A549 (cell line): ENCODE measurements around the gene EPHB6. TPM values are rescaled to one million over a fixed set of nuclear protein-coding genes. Genes with fewer than 3 reads are reported as not detected.

Experiments
- ATAC-seq, 2 experiments: fragments of 200-7000 bp in 1 of 2; fragments of >200 bp in 1 of 2; cut with Nextera tagmentation in 1 of 2; cut with Tn5 transposase in 1 of 2; 3 replicates each; pipeline versions ENCODE4 v1.8.0 to v1.9.1; 2018 to 2020; ENCODE audit warnings: mild to moderate bottlenecking in 1 of 2, moderate library complexity in 1 of 2
- CTCF ChIA-PET: fragments of 300-600 bp; sonication (Branson Sonifier 250); formaldehyde crosslinking; extraction: SDS; loops from one replicate; lab custom pipeline; 2021; ENCODE audit warnings: antibody characterized with exemption, inconsistent platforms; lab: Yijun Ruan, JAX
- POLR2A ChIA-PET: fragments of 350-600 bp; formaldehyde crosslinking; extraction: SDS; loops from one replicate; lab custom pipeline; 2021; ENCODE audit warnings: antibody characterized with exemption, inconsistent platforms; lab: Yijun Ruan, JAX
- DNase-seq, 2 experiments: peaks; one replicate each; pipeline versions ENCODE4 v3.0.0 to v3.0.0-alpha.2; 2011 to 2016; ENCODE audit warnings: low read depth in 1 of 2, low spot score in 1 of 2
- FAIRE-seq: peaks from 2 replicates; lab custom pipeline; 2011; peaks lifted over from hg19 to GRCh38; lab: Jason Lieb, UNC
- H3K27ac ChIP-seq, 2 experiments: fragments of >200 bp; sonication (Bioruptor Twin); formaldehyde crosslinking; 3 replicates each; pipeline ENCODE4 v1.5.1; 2016 to 2017
- H3K4me1 ChIP-seq: fragments of >200 bp; sonication (Bioruptor Twin); formaldehyde crosslinking; 3 replicates; pipeline ENCODE4 v1.6.1; 2016
- H3K4me2 ChIP-seq: fragments of >200 bp; sonication (Bioruptor Twin); formaldehyde crosslinking; 3 replicates; pipeline ENCODE4 v1.6.1; 2016
- H3K4me3 ChIP-seq: fragments of >200 bp; sonication (Bioruptor Twin); formaldehyde crosslinking; 3 replicates; pipeline ENCODE4 v1.5.1; 2016
- H3K9me3 ChIP-seq: fragments of >200 bp; sonication (Bioruptor Twin); formaldehyde crosslinking; 3 replicates; pipeline ENCODE4 v1.6.1; 2016
- CBX8 ChIP-seq: fragments of 200-600 bp; sonication (generic); IDR thresholded peaks from 2 replicates; pipeline ENCODE4 v1.6.1; 2016
- CHD2 ChIP-seq: fragments of 150-350 bp; IDR thresholded peaks from 2 replicates; pipeline ENCODE4 v1.6.1; 2014; ENCODE audit warnings: low read length; ENCODE audit not compliant: partially characterized antibody
- EHF ChIP-seq: fragments of 250-450 bp; sonication (Bioruptor Pico); IDR thresholded peaks from 2 replicates; pipeline ENCODE4 v1.5.0; 2020; ENCODE audit warnings: mild to moderate bottlenecking
- EHMT2 ChIP-seq: fragments of 200-600 bp; sonication (generic); IDR thresholded peaks from 2 replicates; pipeline ENCODE4 v1.6.1; 2016; ENCODE audit warnings: antibody characterized with exemption, low read depth, mild to moderate bottlenecking, moderate library complexity
- ESRRA ChIP-seq: fragments of 150-350 bp; IDR thresholded peaks from 2 replicates; pipeline ENCODE4 v1.6.1; 2014; ENCODE audit warnings: mild to moderate bottlenecking, low read length, borderline replicate concordance
- FOXS1 ChIP-seq: fragments of 250-450 bp; sonication (Bioruptor Pico); IDR thresholded peaks from 2 replicates; pipeline ENCODE4 v1.5.0; 2020; ENCODE audit warnings: mild to moderate bottlenecking, moderate library complexity
- HES2 ChIP-seq: fragments of >200 bp; sonication (Bioruptor Twin); formaldehyde crosslinking; IDR thresholded peaks from 2 replicates; pipeline ENCODE4 v1.6.1; 2016
- HEYL ChIP-seq: fragments of 250-450 bp; sonication (Bioruptor Pico); IDR thresholded peaks from 2 replicates; pipeline ENCODE4 v1.8.0; 2021; ENCODE audit warnings: mild to moderate bottlenecking, moderate library complexity
- HMGXB4 ChIP-seq: fragments of 250-450 bp; sonication (Bioruptor Pico); IDR thresholded peaks from 2 replicates; pipeline ENCODE4 v1.5.0; 2021; ENCODE audit warnings: mild to moderate bottlenecking, moderate library complexity, borderline replicate concordance
- HOXB13 ChIP-seq: fragments of 250-450 bp; sonication (Bioruptor Pico); IDR thresholded peaks from 2 replicates; pipeline ENCODE4 v1.5.0; 2020; ENCODE audit warnings: low read depth, mild to moderate bottlenecking, moderate library complexity
- HOXB5 ChIP-seq: fragments of 250-450 bp; sonication (Bioruptor Pico); IDR thresholded peaks from 2 replicates; pipeline ENCODE4 v1.5.0; 2020; ENCODE audit warnings: mild to moderate bottlenecking, moderate library complexity
- KDM1A ChIP-seq: fragments of 200-600 bp; sonication (generic); IDR thresholded peaks from 2 replicates; pipeline ENCODE4 v1.6.1; 2016; ENCODE audit warnings: low read depth, mild to moderate bottlenecking
- NFE2L2 ChIP-seq: fragments of 150-350 bp; conservative IDR thresholded peaks from 2 replicates; pipeline ENCODE4 v1.6.1; 2014; ENCODE audit warnings: low read length
- PBX3 ChIP-seq: IDR thresholded peaks from 2 replicates; pipeline ENCODE4 v1.6.1; 2012
- PHF8 ChIP-seq: fragments of 200-600 bp; sonication (generic); IDR thresholded peaks from 2 replicates; pipeline ENCODE4 v1.6.1; 2016; ENCODE audit warnings: low read depth, mild to moderate bottlenecking, antibody characterized with exemption, moderate library complexity, borderline replicate concordance
- RAD21 ChIP-seq, 2 experiments: fragments of >200 bp in 1 of 2; sonication (Bioruptor Twin) in 1 of 2; formaldehyde crosslinking in 1 of 2; IDR thresholded peaks in 1 of 2; conservative IDR thresholded peaks in 1 of 2; 2 replicates in 1 of 2; 3 replicates in 1 of 2; pipeline ENCODE4 v1.6.1; 2012 to 2018; ENCODE audit warnings: inconsistent platforms in 1 of 2
- RNF2 ChIP-seq: fragments of 200-600 bp; sonication (generic); IDR thresholded peaks from 2 replicates; pipeline ENCODE4 v1.6.1; 2016; ENCODE audit warnings: low read depth, mild to moderate bottlenecking, antibody characterized with exemption, moderate library complexity, borderline replicate concordance
- TFCP2L1 ChIP-seq: fragments of 250-450 bp; sonication (Bioruptor Pico); IDR thresholded peaks from 2 replicates; pipeline ENCODE4 v1.5.0; 2021; ENCODE audit warnings: mild to moderate bottlenecking
- ZC3H11A ChIP-seq: fragments of 450-650 bp; IDR thresholded peaks from 2 replicates; pipeline ENCODE4 v1.6.1; 2014; ENCODE audit warnings: antibody characterized with exemption, mild to moderate bottlenecking
- ZNF302 ChIP-seq: fragments of 250-450 bp; sonication (Bioruptor Pico); IDR thresholded peaks from 2 replicates; pipeline ENCODE4 v1.9.0; 2021; ENCODE audit warnings: inconsistent platforms, mild to moderate bottlenecking, moderate library complexity
- ZSCAN20 ChIP-seq: fragments of 250-450 bp; sonication (Bioruptor Pico); IDR thresholded peaks from 2 replicates; pipeline ENCODE4 v1.8.0; 2022; ENCODE audit warnings: mild to moderate bottlenecking, moderate library complexity
- WGBS: methylation state at CpG from one replicate; pipeline ENCODE4 v1.1.6; 2017; ENCODE audit errors: missing lambda C conversion rate; 5-methylcytosine and 5-hydroxymethylcytosine counted together
- polyA plus RNA-seq, 4 experiments: library from polyadenylated mRNA; depleted of rRNA in 3 of 4; stranded (reverse); fragments of >200 nt; fragmentation: RNase III in 1 of 4; extraction: RNeasy Plus Mini Kit Qiagen cat#74134 plus additional on column Dnase treatment in 1 of 4; gene quantifications; 2 replicates in 3 of 4; 3 replicates in 1 of 4; pipeline ENCODE4 v1.2.3, GENCODE V29; 2011 to 2017
- TF ChIP-seq, protein P1 (sequence below): fragments of 200-600 bp; sonication (generic); IDR thresholded peaks from 2 replicates; pipeline ENCODE4 v1.6.1; 2016; ENCODE audit warnings: antibody characterized with exemption, mild to moderate bottlenecking, moderate library complexity
- TF ChIP-seq, protein P2 (sequence below): fragments of 150-350 bp; IDR thresholded peaks from 2 replicates; pipeline ENCODE4 v1.6.1; 2014; ENCODE audit warnings: low read depth, mild to moderate bottlenecking, low read length
- TF ChIP-seq, protein P3 (sequence below): fragments of >200 bp; sonication (Bioruptor Twin); formaldehyde crosslinking; IDR thresholded peaks from 3 replicates; pipeline ENCODE4 v1.6.1; 2016

The EPHB6 gene
- polyA plus RNA-seq, 2 of the 4 experiments (the other 2 are of a cell fraction): 0.26 to 0.37 TPM

GRCh38 chr7:142897691-142898090, 42.8 kb downstream of the EPHB6 start:
- H3K27ac ChIP-seq: no peak overlapping the region
- H3K4me1 ChIP-seq: no peaks in the 10 kb centered on the region
- DNase-seq (no peak), ATAC-seq (no peak)
- CTCF ChIA-PET: no interaction called here
- no peaks in the 10 kb centered on the region for H3K9me3 ChIP-seq
- 17% methylated on average over 7 of the region's 7 CpGs for WGBS
- POLR2A ChIA-PET: no interaction called here
- no peak overlapping the region for H3K4me3 ChIP-seq
- no peak for TF ChIP-seq KDM1A
- TF ChIP-seq HMGXB4 (CRISPR knock-in tag): no peak
- no peak for TF ChIP-seq TFCP2L1 (CRISPR knock-in tag)
- no peak for TF ChIP-seq EHF
- TF ChIP-seq, protein P1, sequence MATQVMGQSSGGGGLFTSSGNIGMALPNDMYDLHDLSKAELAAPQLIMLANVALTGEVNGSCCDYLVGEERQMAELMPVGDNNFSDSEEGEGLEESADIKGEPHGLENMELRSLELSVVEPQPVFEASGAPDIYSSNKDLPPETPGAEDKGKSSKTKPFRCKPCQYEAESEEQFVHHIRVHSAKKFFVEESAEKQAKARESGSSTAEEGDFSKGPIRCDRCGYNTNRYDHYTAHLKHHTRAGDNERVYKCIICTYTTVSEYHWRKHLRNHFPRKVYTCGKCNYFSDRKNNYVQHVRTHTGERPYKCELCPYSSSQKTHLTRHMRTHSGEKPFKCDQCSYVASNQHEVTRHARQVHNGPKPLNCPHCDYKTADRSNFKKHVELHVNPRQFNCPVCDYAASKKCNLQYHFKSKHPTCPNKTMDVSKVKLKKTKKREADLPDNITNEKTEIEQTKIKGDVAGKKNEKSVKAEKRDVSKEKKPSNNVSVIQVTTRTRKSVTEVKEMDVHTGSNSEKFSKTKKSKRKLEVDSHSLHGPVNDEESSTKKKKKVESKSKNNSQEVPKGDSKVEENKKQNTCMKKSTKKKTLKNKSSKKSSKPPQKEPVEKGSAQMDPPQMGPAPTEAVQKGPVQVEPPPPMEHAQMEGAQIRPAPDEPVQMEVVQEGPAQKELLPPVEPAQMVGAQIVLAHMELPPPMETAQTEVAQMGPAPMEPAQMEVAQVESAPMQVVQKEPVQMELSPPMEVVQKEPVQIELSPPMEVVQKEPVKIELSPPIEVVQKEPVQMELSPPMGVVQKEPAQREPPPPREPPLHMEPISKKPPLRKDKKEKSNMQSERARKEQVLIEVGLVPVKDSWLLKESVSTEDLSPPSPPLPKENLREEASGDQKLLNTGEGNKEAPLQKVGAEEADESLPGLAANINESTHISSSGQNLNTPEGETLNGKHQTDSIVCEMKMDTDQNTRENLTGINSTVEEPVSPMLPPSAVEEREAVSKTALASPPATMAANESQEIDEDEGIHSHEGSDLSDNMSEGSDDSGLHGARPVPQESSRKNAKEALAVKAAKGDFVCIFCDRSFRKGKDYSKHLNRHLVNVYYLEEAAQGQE: no peak
- no peak for TF ChIP-seq ZSCAN20
- TF ChIP-seq NFE2L2: no peak
- no peak for TF ChIP-seq HEYL
- no peak for TF ChIP-seq HES2
- TF ChIP-seq PHF8: no peak
- no peak for TF ChIP-seq PBX3
- TF ChIP-seq, all 56 proteins: peak for 0
- FAIRE-seq: no peak
- H3K4me2 ChIP-seq: no peak overlapping the region

DNA sequence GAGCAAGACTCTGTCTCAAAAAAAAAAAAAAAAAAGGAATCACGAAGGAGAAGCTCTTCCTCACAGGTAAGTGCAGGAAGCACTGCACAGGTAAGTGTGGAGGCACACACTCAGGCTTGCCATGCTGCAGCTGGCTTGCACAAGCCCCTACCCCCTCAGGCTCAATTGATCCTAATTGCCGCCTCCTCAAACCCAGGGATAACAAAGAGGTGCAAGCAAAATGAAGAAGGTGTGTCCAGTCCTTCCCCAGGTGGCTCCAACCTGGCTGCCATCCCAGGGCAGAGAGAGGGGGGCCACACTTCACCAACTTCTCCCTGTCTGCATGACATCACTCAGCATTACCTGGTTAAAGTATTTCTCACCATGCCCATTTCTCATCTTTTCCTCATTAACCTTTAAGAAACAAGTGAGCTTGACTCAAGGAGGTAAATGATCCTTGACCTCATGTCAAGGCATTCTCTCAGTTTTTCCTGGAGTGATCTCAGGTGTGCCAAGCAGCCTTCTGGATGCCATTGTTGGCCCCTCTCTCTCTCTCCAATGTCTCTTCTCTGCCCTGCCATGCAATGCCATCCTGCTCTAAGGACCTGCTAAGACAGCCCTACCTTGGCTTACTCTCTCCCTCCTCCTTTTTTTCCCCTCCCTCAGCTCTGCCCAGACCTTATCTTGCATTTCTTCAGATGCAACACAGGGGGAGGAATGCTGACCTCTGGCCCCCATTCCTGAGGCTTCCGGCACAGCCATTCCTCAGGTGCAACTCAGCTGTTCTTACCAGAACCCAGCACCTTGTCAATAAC, 43.7 kb downstream of the EPHB6 start:
- no peak for FAIRE-seq
- H3K4me3 ChIP-seq: no peak overlapping the region
- DNase-seq: no peak
- TF ChIP-seq ZNF302 (CRISPR knock-in tag) (no peak), RAD21 (conservative IDR thresholded peaks at IDR 0.05 in 1 of 2, IDR thresholded peaks at IDR 0.05 in 1 of 2) (no peak), RNF2 (no peak), HOXB5 (CRISPR knock-in tag) (no peak), ZC3H11A (no peak), ESRRA (no peak), HOXB13 (CRISPR knock-in tag) (no peak), CBX8 (no peak), CHD2 (no peak), EHMT2 (no peak), FOXS1 (CRISPR knock-in tag) (no peak)
- TF ChIP-seq, protein P2, sequence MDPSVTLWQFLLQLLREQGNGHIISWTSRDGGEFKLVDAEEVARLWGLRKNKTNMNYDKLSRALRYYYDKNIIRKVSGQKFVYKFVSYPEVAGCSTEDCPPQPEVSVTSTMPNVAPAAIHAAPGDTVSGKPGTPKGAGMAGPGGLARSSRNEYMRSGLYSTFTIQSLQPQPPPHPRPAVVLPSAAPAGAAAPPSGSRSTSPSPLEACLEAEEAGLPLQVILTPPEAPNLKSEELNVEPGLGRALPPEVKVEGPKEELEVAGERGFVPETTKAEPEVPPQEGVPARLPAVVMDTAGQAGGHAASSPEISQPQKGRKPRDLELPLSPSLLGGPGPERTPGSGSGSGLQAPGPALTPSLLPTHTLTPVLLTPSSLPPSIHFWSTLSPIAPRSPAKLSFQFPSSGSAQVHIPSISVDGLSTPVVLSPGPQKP: no peak
- TF ChIP-seq, protein P3, sequence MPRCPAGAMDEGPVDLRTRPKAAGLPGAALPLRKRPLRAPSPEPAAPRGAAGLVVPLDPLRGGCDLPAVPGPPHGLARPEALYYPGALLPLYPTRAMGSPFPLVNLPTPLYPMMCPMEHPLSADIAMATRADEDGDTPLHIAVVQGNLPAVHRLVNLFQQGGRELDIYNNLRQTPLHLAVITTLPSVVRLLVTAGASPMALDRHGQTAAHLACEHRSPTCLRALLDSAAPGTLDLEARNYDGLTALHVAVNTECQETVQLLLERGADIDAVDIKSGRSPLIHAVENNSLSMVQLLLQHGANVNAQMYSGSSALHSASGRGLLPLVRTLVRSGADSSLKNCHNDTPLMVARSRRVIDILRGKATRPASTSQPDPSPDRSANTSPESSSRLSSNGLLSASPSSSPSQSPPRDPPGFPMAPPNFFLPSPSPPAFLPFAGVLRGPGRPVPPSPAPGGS: no peak
- 28% methylated on average over 3 of the region's 3 CpGs for WGBS
- no peak for ATAC-seq
- ChIA-PET POLR2A (no interaction called here), CTCF (no interaction called here)
- H3K27ac ChIP-seq: no peak overlapping the region
- no peaks in the 10 kb centered on the region for H3K9me3 ChIP-seq
- no peak overlapping the region for H3K4me2 ChIP-seq
- no peaks in the 10 kb centered on the region for H3K4me1 ChIP-seq
